NCI-H82 (cell line): ENCODE data around the gene RUSF1.
A peak's percentile ranks its signal among the peaks of the same experiment; 100 is the strongest.
"Not testable (repeated sequence)": the region's sequence is repeated elsewhere in the genome, so short reads cannot be mapped to it uniquely, and the experiment has no call there.

Experiments used
- DNase-seq: peaks from one replicate; lab custom pipeline; 2025; lab: John Stamatoyannopoulos, UW

Gene RUSF1

DNA sequence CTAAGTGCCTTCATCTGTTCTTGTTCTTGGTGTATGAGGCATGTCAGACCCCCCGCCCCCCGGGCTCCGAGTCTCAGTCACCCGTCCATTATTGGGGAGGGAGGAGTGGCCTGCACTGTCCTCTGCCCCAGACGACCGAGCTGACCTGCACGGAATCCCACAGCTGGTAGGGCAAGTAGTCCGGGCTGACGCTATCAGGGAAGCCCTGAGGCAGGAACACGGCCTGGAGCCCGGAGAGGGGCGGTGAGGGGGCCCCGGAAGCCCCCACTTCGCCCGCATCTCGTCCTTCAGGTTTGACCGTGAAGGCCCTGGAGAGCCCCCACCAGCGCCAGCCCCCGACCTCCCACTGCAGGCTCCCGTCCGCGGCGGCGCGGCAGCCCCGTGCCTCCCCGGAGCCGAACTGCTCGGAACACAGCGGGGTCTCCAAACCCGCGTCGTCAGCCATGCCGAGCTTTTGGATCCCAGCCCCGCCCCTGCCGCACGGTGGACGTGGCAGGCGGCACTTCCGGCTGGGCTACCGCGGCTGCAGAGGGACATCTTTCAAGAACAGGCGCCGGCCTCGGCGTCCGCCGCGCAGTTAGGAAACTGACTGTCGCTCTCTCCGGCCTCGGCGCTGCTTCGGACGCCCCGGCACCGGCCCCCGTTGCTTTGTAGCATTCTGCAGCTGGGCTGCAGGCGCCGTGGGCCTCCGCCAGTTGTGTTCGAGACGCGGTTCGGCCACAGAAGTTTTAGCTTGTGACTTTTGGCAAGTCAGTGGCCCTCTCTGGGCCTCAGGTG lies at the start of gene RUSF1:
RUSF1 (minus strand) TSS at position 463 of the 777 bp plus-strand sequence; CDS start at position 445, 18 bp downstream.
- peak; percentile 85 for DNase-seq

DNA sequence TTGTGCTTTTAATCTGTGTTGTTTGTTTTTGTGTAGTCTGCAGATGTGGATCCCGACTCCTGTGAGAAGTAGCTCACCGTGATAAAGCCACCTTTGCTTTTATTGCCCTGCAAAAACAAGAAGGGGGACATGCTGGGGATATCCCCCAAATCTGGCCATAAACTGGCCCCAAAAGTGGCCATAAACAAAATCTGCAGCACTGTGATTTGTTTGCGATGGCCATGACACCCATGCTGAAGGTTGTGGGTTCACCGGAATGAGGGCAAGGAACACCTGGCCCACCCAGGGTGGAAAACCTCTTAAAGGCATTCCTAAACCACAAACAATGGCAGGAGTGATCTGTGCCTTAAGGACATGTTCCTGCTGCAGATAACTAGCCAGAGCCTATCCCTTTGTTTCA lies 34.6 kb upstream of the RUSF1 start:
- no peak for DNase-seq

DNA sequence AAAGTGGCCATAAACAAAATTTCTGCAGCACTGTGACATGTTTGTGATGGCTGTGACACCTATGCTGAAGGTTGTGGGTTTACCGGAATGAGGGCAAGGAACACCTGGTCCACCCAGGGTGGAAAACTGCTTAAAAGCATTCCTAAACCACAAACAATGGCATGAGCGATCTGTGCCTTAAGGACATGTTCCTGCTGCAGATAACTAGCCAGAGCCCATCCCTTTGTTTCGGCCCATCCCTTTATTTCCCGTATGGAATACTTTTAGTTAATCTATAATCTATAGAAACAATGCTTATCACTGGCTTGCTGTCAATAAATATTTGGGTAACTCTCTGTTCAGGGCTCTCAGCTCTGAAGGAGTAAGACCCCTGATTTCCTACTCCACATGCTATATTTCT lies 31.6 kb upstream of the RUSF1 start:
- not testable (repeated sequence) for DNase-seq

- not testable (repeated sequence) for DNase-seq
Measured at GRCh38 chr16:31538243-31538598, 30.0 kb upstream of the RUSF1 start.

DNA sequence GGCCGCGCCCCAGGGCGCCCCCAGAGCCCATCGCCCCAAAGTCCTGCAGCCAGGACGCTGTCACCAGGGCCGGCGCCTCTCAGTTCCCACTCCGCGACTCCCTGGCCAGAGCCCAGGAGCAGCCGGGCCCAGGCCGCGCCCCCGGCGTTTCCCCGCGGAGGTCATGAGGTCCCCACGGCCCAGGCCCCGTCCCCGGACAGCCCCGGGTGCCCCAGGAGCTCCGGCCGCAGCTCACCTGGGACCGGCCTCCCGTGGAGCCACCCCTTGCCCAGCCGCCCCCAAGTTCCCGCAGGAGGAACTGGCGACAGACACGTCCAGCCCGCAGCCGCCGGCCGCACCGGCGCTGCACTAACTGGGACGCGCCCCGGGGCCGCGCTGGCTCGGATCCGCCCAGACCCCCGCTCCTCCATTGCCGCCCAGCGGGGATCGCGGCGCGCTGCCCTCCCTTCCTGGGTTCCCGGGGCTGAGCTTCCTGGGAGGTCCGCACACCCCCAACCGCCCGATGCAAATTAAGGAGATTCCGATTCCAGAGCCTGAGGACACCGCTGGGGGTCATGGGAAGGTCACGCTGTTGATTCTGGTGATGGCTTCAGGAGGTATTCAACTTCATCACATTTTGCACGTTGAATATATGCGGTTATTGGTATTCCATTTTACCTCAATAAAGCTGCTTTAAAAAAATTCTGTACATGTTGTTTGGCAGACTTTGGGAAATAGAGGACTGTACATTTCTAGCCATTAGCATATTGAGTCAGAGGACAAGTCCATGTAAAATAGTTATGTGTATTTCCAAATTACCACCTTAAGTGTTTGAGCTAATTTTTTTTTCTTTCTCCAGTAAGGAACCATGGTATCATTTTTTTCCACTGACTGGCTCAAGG lies 29.4 kb upstream of the RUSF1 start:
- DNase-seq: no peak

GRCh38 chr16:31536804-31537361 lies 28.7 kb upstream of the RUSF1 start:
- DNase-seq: no peak

- no peak for DNase-seq
Measured at GRCh38 chr16:31535737-31536136, 27.5 kb upstream of the RUSF1 start.

DNA sequence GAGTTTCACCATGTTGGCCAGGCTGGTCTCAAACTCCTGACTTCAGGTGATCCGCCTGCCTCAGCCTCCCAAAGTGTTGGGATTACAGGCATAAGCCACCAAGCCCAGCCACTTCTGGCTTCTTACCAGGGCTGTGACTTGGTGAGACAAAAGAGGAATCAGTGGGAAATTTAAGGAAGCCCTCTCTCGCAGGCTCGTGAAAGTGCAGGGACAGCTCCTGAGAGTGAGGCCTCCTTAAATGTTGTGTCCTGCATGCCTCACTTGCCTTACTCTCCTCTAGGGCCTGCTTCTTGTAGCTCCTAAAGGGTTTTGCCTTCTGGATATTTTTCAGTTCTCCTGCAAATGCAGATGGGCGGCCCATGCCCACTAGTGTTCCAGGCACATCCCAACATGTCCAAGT lies 24.7 kb upstream of the RUSF1 start:
- DNase-seq: no peak

- DNase-seq: no peak
Measured at GRCh38 chr16:31532120-31532519, 23.9 kb upstream of the RUSF1 start.

DNA sequence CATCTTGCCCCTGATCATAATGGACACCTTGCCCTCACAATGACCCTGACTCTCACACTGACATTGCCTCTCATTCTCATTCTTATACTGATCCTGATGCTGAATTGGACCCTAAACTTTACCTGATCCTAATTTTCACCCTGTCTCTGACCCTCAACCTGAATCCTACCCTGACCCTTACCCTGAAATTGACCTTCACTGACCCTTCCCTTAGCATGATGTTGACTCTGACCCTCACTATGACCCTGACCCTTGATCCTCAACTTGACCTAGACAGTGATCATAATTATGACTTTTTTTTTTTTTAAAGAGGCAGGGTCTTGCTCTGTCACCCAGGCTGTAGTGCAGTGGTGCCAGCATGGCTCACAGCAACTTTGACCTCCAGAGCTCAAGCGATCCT lies 22.9 kb upstream of the RUSF1 start:
- DNase-seq: no peak

DNA sequence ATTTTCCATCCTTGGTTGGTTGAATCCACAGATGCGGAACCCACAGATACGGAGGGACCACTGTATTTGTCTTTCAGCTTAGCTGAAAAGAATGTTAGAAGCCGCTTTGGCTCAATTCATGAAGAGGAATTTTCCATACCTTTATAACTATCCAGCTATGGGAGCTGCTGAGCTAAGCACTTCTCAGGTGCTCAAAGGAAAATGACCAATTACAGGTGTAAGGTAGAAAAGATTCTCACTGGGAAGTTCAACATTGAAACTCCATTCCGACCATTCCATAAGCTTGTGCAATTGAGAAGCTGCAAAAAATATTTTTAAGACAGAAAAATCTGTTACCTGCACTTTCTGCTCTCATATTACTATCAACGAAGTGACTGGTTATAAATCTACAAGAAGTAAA lies 22.2 kb upstream of the RUSF1 start:
- DNase-seq: no peak

- DNase-seq: no peak
Measured at GRCh38 chr16:31529937-31530312, 21.7 kb upstream of the RUSF1 start.

DNA sequence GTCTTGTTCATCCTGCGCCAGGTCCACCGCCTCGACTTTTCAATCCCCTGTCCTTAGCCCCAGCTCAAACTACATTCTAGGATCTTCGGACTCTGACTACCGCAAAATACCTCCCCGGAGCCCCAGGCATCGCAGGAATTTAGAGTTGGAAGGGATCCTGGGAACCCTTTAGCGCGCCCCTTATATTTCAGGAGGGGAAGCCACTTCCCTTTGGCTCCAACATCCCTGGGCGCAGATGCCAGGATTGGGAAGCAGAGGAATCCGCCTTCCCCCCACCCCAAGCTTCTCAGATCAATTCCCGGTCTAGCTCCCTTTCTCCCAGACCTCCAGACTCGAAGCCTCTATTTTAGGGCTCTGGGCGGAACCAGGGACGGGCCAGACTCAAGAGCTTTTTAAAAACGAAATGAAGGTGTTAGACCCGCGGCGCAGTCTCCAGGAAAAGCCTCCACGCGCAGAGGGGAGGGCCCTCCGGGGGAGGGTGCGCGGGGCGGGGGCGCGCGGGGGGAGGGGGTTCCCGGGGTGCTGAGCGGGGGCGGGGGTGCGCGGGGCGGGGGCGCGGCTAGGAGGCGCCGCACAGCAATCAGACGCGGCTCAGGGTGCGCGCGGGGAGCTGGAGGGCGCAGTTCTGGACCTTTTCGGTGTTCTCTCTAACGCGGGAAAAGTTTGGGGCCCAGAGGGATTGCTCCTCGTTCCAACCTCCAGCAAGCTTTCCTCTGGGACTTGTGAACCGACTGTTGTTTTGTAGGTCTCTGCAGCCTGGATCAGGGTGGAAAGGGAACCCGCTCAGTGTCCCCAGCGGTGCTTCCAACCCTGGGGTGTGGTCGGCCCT lies 21.1 kb upstream of the RUSF1 start:
- no peak for DNase-seq

DNA sequence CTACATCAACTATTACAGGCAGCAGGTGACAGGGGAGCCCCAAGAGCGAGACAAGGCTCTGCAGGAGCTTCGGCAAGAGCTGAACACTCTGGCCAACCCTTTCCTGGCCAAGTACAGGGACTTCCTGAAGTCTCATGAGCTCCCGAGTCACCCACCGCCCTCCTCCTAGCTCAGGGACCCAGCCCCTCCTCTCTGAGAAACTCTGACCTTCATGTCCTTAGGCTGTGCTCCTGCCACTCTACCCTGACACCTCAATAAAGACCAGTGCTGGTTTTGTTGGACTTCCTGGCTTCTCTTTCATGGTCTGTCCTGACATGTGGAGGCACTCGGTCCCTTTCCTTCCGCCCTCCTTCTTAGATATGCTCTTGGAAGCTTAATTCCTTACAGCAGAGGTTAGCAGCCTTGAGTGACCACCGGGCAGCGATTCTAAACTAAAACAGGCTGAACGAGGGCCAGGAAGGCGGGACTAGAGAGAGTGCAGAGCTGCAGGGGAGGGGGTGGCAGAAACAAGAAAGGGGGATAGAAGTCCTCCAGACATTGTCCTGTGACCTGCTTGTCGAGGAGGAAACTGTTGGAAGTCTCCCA lies 20.4 kb upstream of the RUSF1 start:
- no peak for DNase-seq

GRCh38 chr16:31527734-31528274 lies 19.6 kb upstream of the RUSF1 start, which contains the start of gene AHSP:
Gene AHSP, plus strand, starts transcription at chr16:31527900. Its CDS starts 240 bp downstream, at chr16:31528140.
- DNase-seq: no peak

GRCh38 chr16:31525113-31525512 lies 16.9 kb upstream of the RUSF1 start:
- DNase-seq: no peak

GRCh38 chr16:31523768-31524167 lies 15.6 kb upstream of the RUSF1 start:
- DNase-seq: not testable (repeated sequence)

GRCh38 chr16:31522071-31522470 lies 13.9 kb upstream of the RUSF1 start:
- no peak for DNase-seq

GRCh38 chr16:31521368-31521767 lies 13.2 kb upstream of the RUSF1 start:
- no peak for DNase-seq

- DNase-seq: no peak
Measured at GRCh38 chr16:31519759-31520431, 11.7 kb upstream of the RUSF1 start.
